Activated naive CD4-positive, alpha-beta T cell treated with Interleukin-2 at 50 U/mL for 16 hours (primary cell): ENCODE data around the gene PTPRC.

ENCODE experiments used
- DNase-seq: peaks from one replicate; pipeline ENCODE4 v3.0.0-alpha.2; 2020

Gene PTPRC

DNA sequence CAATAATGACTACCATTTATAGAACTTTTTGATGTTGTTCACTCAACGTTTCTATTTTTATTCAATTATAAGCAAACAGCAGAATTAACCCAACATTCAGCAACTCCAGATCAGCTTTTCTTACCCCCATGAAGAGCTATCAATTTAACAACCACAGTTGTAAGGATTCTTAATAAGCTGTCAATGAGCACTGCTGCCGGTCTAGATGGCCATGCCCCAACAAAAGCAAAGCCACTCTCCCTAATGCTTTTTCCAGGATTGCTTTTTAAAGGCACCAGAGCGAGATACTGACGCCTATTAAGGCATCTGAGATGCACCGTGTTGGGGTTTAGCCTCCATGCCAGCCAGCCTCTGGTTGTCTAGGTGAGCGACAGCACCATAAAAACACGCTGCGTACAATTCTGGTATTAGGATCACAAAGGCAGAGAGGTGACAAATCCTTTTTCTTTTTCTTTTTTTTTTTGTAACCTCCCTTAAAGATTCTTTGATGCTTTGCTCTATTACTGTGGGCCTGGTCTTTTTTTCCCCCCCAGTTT is 39.5 kb downstream of the PTPRC start:
- peak; percentile 47 for DNase-seq

- DNase-seq, result peak; percentile 36
These were observed 40.1 kb downstream of the PTPRC start for GRCh38 chr1:198678901-198679329.

DNA sequence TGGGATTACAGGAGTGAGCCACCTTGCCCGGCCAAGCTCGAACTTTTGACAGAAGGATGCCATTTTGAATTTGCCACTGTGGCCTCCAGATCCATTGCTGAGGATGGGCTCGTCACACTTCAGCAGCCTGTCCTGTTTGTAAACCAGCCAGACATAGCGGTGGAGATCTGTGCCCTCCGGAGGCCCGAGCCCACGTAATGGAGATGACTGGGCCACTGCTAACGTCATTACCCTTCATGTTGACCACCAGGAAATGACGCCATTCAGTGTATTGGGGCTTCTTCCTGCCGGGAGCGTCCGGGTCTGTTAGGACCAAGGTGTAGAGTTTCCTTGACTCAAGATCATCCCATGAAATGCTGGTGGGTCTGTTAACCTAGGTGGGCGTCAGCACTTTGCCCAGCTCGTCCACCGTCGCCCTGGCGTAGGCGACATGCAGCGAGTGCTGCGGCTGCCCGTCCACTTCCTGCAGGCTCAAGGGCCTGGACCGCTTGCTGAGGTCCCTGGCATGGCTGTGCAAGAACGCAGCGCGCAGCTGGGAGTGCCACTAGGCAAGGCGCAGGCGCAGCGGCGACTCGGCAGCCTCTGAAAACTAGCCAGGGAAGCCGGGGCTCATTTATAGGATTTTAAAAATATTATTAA is 40.8 kb downstream of the PTPRC start:
- DNase-seq, result peak; percentile 42

- peak; percentile 23 for DNase-seq
These were observed 41.5 kb downstream of the PTPRC start for GRCh38 chr1:198680174-198680875.

DNA sequence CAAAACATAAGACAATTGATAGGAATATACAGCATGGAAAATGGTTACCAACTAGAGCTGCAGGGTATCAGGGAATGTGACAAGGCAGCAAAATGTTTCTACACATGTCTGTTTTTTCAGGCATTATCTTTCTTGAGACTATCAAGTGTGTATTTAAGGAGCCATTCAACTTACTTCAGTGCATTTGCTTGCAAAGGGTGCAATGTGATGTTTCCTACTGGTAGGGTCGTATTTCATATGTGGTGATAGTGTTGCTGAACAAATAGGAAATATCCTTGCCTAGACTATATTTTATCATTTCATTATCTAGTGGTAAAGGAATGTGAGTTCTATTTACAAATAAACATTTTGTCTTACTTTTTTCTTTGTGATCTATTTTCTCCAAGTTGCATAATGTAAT is 42.4 kb downstream of the PTPRC start:
- DNase-seq, result no peak

DNA sequence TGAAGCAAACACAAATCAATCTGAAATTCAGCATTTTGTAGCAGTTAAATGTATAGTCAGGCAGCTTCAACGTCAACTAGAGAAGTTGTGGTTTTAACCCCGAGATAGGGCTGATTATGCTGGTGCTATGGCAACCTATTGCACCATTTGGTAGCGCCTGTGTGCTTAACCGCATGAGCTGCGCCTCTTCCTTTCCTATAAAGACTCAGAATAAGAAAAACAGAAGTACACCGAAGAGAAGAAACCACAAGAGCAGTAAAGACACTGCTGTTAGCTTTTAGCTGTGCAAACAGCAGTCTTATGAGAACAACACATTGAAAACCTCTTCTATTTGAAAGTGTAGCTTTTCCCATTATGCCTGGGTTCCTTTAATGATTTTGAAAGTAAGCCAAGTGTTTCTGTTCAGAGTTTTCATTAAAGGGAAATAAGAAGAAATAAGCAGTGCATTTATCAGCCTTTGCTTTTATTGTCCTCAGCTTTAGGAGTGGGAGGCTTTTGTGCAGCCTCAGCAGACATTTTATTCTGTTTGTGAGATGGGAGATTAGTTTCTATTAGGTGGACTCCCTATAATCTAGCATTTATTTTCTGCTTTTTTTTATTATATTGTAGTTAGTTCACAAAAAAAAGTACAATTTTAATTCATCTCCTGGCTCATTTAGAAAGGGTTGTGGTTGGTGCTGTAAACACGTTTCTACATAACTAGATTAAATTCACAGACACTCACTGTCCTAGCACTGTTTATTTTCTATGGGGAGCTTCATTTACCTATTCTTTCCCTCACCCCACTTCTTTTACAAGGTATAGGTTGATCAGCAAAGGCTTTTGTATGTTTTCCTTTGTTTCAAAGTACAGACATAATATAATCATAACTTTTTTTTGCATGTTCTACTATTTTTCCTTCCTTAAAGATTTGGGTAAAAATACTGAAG is 43.3 kb downstream of the PTPRC start:
- peak; percentile 77 for DNase-seq

DNA sequence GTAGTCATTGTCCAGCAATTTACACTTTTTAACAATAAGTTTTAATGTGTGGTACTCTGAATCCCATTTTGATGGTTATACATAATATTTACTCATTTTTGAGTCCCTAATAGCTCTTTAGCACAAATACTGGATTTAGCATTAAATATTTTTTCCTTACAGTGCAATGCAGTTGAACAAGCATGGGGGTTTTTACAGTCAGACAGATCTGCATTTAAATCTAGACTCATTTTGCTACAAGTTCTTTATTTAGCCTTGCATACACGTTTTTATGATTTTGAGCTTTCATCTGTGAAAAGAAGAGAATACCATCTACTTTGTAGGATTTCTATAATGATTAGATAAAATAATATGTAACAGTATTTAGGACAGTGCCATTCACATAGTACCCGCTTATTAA is 44.0 kb downstream of the PTPRC start:
- DNase-seq, result no peak

GRCh38 chr1:198683449-198683848 is 44.6 kb downstream of the PTPRC start:
- no peak for DNase-seq

GRCh38 chr1:198686069-198686728 is 47.4 kb downstream of the PTPRC start:
- no peak for DNase-seq

- no peak for DNase-seq
These were observed 48.6 kb downstream of the PTPRC start for GRCh38 chr1:198687429-198687828.

- DNase-seq, result no peak
These were observed 52.2 kb downstream of the PTPRC start for GRCh38 chr1:198691063-198691462.

- DNase-seq, result no peak
These were observed 54.5 kb downstream of the PTPRC start for GRCh38 chr1:198693321-198693720.

DNA sequence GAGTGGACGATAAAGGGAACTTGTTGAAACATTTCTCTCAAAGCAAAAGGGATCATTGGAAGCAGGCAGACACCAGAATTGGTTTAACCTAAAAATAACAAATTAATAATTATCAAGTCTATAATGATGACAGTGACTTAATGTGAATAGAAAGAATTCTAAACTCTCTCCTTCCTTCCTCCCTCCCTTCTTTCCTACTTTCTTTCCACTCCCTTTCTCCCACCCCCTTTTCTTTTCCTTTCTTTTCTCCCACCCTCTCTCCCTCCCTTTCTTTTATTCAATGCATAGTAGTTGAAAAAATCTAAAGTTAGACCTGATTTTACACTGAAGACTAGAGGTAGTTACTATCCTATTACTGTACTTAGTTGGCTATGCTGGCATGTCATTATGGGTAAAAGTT is 55.7 kb downstream of the PTPRC start:
- DNase-seq, result no peak

- DNase-seq, result no peak
These were observed 57.4 kb downstream of the PTPRC start for GRCh38 chr1:198696211-198696610.

GRCh38 chr1:198699167-198700015 is 60.6 kb downstream of the PTPRC start:
- DNase-seq, result peak; percentile 80

DNA sequence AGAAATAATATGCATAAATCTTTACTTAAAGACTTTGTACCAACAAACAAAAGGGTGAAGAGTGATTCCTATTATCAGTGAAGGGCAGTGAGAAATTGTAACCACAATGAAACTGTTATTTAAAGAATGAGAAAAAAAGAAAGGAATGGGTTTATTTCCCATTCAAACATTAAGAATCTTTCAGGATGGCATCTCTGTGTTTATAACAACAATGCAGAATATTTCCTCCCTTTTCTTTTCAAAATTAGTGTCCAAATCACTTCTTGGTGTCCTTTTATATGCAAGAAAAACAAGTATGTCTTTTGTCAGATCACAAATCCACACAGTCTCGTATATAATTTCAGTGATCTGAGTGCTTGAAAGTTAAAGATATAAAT is 61.2 kb downstream of the PTPRC start:
- DNase-seq, result no peak

GRCh38 chr1:198700396-198700795 is 61.6 kb downstream of the PTPRC start:
- DNase-seq, result no peak

- no peak for DNase-seq
These were observed 62.4 kb downstream of the PTPRC start for GRCh38 chr1:198701250-198701649.

DNA sequence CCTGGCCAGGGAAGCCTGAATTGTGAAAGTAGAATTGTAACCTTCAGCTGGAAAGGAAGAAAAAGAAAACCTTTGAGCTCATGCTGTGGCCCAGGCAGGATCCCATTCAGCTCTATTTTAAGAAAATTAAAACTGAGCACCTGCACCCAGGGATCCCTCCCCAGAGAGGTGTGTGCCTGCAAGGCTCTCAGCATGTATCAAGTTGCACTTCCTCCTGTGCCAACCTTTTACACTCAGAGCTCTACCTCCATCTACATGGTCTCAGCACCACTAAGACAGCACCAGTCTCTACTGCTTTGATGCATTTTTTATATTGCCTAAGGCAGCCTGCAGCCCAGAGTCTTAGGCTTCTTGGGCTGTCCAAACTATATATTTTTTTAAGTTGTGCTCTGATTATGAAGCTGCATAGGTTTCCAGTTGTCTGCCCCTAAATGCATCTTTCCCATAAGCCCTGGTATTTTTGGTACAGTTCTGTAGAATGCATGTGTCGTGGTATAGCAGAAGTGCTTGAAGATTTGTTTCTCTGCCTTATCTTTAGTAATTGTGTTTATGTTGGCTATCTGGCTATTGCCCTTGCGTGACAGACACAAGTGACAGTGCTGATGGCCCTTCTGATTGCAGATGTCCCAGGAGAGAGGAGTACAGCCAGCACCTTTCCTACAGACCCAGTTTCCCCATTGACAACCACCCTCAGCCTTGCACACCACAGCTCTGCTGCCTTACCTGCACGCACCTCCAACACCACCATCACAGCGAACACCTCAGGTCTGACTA is 63.1 kb downstream of the PTPRC start:
- DNase-seq, result no peak

GRCh38 chr1:198708761-198709525 is 70.1 kb downstream of the PTPRC start:
- no peak for DNase-seq
